GM19397 (cell line): ENCODE measurements around the gene ANGEL1.

Experiments used
- ATAC-seq: cut with Tn5 transposase; IDR thresholded peaks from one replicate; pipeline ENCODE4 v1.9.1; 2021; ENCODE audit warnings: mild to moderate bottlenecking, moderate library complexity; ENCODE audit not compliant: unreplicated experiment

Gene ANGEL1

GRCh38 chr14:76820700-76821099 is 8.0 kb upstream of the ANGEL1 start:
- no peak for ATAC-seq

GRCh38 chr14:76814726-76815645 is 2.3 kb upstream of the ANGEL1 start:
- ATAC-seq: no peak

GRCh38 chr14:76812093-76812421 is 625 bp downstream of the ANGEL1 start:
- peak; percentile 5 for ATAC-seq

GRCh38 chr14:76811561-76811960 is 1.1 kb downstream of the ANGEL1 start:
- no peak for ATAC-seq

- no peak for ATAC-seq
Measured at GRCh38 chr14:76810953-76811400, 1.7 kb downstream of the ANGEL1 start.

GRCh38 chr14:76810525-76810924 is 2.2 kb downstream of the ANGEL1 start:
- ATAC-seq: no peak

- ATAC-seq: no peak
Measured at GRCh38 chr14:76808990-76809389, 3.7 kb downstream of the ANGEL1 start.

GRCh38 chr14:76808011-76808410 is 4.7 kb downstream of the ANGEL1 start:
- no peak for ATAC-seq

- ATAC-seq: no peak
Measured at GRCh38 chr14:76806446-76806845, 6.2 kb downstream of the ANGEL1 start.

- ATAC-seq: no peak
Measured at GRCh38 chr14:76793956-76794355, 18.7 kb downstream of the ANGEL1 start.

- no peak for ATAC-seq
Measured at GRCh38 chr14:76793324-76793723, 19.4 kb downstream of the ANGEL1 start.

GRCh38 chr14:76792422-76792821 is 20.3 kb downstream of the ANGEL1 start:
- no peak for ATAC-seq

- no peak for ATAC-seq
Measured at GRCh38 chr14:76786601-76787000, 26.1 kb downstream of the ANGEL1 start.

- ATAC-seq: peak; percentile 67
Measured at GRCh38 chr14:76784881-76785280, 27.8 kb downstream of the ANGEL1 start.

- no peak for ATAC-seq
Measured at GRCh38 chr14:76784266-76784874, 28.3 kb downstream of the ANGEL1 start.

GRCh38 chr14:76782885-76783566 is 29.7 kb downstream of the ANGEL1 start:
- ATAC-seq: no peak

GRCh38 chr14:76782115-76782884 is 30.4 kb downstream of the ANGEL1 start:
- ATAC-seq: no peak

- ATAC-seq: no peak
Measured at GRCh38 chr14:76781648-76782051, 31.0 kb downstream of the ANGEL1 start.

- ATAC-seq: no peak
Measured at GRCh38 chr14:76780875-76781647, 31.6 kb downstream of the ANGEL1 start.

- ATAC-seq: no peak
Measured at GRCh38 chr14:76780360-76780759, 32.3 kb downstream of the ANGEL1 start.
